HG03135 (cell line): ENCODE measurements around the gene IRX4.

Experiments
- ATAC-seq: cut with Tn5 transposase; IDR thresholded peaks from one replicate; pipeline ENCODE4 v1.9.1; 2021; ENCODE audit warnings: mild to moderate bottlenecking, moderate library complexity; ENCODE audit not compliant: unreplicated experiment

IRX4 gene

GRCh38 chr5:1840741-1841521 lies 41.8 kb downstream of the IRX4 start:
- ATAC-seq: no peak

- ATAC-seq: no peak
Observed at GRCh38 chr5:1840071-1840547, 42.6 kb downstream of the IRX4 start.

GRCh38 chr5:1838013-1838412 lies 44.7 kb downstream of the IRX4 start:
- no peak for ATAC-seq

- no peak for ATAC-seq
Observed at GRCh38 chr5:1836891-1837880, 45.5 kb downstream of the IRX4 start.

- ATAC-seq: no peak
Observed at GRCh38 chr5:1836176-1836890, 46.4 kb downstream of the IRX4 start.

- no peak for ATAC-seq
Observed at GRCh38 chr5:1835431-1835830, 47.3 kb downstream of the IRX4 start.

GRCh38 chr5:1834721-1835429 lies 47.9 kb downstream of the IRX4 start:
- ATAC-seq: no peak

GRCh38 chr5:1834022-1834551 lies 48.6 kb downstream of the IRX4 start:
- no peak for ATAC-seq

GRCh38 chr5:1833264-1834021 lies 49.3 kb downstream of the IRX4 start:
- no peak for ATAC-seq

- ATAC-seq: no peak
Observed at GRCh38 chr5:1832511-1833250, 50.0 kb downstream of the IRX4 start.

- no peak for ATAC-seq
Observed at GRCh38 chr5:1831677-1832313, 50.9 kb downstream of the IRX4 start.

- no peak for ATAC-seq
Observed at GRCh38 chr5:1831257-1831656, 51.5 kb downstream of the IRX4 start.

- no peak for ATAC-seq
Observed at GRCh38 chr5:1830571-1831228, 52.0 kb downstream of the IRX4 start.

GRCh38 chr5:1827886-1828397 lies 54.8 kb downstream of the IRX4 start:
- ATAC-seq: no peak
